OCI-LY3 (cell line): ENCODE results near the gene LHFPL3.

Source experiments
- CTCF ChIP-seq: fragments of 200-600, 300-600 bp; sonication (generic); IDR thresholded peaks from 2 replicates; pipeline ENCODE4 v1.5.1; 2014; ENCODE audit warnings: antibody characterized with exemption, low read length, low read depth
- EZH2phosphoT487 ChIP-seq: fragments of 200-600 bp; shearing (Covaris generic); IDR thresholded peaks from 2 replicates; pipeline ENCODE4 v1.6.1; 2018; ENCODE audit warnings: antibody characterized with exemption, mixed run types, low read depth

DNA sequence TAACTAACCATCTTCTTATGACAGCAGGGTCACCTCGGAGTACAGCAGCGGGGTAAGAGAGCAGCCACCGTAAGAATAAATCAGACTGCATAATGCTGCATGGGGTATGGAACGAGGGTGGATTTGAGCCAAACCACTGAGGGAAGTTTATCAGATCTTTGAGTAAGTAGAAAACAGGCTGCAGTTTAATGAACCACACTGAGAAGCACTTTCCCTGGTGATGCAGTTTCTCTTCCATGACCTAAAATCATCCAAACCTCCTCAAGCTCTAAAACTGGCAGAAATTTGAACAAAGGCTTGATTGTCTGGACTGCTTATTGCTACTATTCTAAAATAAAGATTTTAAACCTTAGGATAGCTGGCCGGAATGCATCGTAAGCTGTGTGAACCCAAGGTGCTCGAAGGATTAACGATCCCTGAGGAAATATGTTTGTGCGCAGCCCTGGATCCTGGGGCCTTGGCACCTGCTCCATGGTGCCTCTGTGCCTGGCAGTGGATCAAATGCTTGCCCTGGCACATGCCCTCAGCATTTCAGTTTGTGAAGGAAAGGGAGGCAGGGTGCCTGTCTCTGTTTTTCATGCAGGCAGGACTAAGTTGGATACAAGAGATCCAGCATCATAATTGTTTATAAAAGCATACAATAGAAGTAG is 322.7 kb downstream of the LHFPL3 start:
- TF ChIP-seq CTCF (no peak), EZH2phosphoT487 (no peak)
